Measurements from ENCODE around the gene PEX11B.

DNA sequence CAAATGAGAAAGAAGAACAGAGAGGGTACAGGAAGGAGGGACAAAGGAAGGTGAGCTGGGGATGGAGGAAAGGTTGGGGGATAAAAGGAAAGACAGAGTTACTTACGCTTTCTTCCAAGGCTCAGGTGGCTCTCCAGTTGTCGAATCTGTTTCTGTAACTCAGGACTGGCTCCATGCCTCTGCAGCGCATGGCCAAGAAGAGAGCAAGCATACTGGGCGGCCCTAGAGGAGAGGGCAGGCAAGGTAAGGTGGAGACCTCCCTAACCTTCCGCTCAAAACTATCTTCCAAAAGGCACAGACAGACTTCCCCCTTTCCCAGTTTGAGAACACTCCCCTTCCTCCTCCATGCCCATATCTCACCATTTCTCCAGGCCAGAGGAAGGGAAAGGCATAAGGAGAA lies 922 bp downstream of the PEX11B start:
- TF ChIP-seq, protein P1, sequence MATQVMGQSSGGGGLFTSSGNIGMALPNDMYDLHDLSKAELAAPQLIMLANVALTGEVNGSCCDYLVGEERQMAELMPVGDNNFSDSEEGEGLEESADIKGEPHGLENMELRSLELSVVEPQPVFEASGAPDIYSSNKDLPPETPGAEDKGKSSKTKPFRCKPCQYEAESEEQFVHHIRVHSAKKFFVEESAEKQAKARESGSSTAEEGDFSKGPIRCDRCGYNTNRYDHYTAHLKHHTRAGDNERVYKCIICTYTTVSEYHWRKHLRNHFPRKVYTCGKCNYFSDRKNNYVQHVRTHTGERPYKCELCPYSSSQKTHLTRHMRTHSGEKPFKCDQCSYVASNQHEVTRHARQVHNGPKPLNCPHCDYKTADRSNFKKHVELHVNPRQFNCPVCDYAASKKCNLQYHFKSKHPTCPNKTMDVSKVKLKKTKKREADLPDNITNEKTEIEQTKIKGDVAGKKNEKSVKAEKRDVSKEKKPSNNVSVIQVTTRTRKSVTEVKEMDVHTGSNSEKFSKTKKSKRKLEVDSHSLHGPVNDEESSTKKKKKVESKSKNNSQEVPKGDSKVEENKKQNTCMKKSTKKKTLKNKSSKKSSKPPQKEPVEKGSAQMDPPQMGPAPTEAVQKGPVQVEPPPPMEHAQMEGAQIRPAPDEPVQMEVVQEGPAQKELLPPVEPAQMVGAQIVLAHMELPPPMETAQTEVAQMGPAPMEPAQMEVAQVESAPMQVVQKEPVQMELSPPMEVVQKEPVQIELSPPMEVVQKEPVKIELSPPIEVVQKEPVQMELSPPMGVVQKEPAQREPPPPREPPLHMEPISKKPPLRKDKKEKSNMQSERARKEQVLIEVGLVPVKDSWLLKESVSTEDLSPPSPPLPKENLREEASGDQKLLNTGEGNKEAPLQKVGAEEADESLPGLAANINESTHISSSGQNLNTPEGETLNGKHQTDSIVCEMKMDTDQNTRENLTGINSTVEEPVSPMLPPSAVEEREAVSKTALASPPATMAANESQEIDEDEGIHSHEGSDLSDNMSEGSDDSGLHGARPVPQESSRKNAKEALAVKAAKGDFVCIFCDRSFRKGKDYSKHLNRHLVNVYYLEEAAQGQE (tag by site-specific recombination; IDR thresholded peaks at IDR 0.05), result no peak
- TF ChIP-seq, protein P2, sequence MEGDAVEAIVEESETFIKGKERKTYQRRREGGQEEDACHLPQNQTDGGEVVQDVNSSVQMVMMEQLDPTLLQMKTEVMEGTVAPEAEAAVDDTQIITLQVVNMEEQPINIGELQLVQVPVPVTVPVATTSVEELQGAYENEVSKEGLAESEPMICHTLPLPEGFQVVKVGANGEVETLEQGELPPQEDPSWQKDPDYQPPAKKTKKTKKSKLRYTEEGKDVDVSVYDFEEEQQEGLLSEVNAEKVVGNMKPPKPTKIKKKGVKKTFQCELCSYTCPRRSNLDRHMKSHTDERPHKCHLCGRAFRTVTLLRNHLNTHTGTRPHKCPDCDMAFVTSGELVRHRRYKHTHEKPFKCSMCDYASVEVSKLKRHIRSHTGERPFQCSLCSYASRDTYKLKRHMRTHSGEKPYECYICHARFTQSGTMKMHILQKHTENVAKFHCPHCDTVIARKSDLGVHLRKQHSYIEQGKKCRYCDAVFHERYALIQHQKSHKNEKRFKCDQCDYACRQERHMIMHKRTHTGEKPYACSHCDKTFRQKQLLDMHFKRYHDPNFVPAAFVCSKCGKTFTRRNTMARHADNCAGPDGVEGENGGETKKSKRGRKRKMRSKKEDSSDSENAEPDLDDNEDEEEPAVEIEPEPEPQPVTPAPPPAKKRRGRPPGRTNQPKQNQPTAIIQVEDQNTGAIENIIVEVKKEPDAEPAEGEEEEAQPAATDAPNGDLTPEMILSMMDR (tag by site-specific recombination; IDR thresholded peaks at IDR 0.05), result no peak
- TF ChIP-seq, protein P3, sequence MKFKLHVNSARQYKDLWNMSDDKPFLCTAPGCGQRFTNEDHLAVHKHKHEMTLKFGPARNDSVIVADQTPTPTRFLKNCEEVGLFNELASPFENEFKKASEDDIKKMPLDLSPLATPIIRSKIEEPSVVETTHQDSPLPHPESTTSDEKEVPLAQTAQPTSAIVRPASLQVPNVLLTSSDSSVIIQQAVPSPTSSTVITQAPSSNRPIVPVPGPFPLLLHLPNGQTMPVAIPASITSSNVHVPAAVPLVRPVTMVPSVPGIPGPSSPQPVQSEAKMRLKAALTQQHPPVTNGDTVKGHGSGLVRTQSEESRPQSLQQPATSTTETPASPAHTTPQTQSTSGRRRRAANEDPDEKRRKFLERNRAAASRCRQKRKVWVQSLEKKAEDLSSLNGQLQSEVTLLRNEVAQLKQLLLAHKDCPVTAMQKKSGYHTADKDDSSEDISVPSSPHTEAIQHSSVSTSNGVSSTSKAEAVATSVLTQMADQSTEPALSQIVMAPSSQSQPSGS (tag by site-specific recombination; IDR thresholded peaks at IDR 0.05; ENCODE audit: low read depth), result no peak
- no peak for TF ChIP-seq MEIS1 (CRISPR knock-in tag; IDR thresholded peaks at IDR 0.05; ENCODE audit: borderline replicate concordance)
- TF ChIP-seq, protein P4, sequence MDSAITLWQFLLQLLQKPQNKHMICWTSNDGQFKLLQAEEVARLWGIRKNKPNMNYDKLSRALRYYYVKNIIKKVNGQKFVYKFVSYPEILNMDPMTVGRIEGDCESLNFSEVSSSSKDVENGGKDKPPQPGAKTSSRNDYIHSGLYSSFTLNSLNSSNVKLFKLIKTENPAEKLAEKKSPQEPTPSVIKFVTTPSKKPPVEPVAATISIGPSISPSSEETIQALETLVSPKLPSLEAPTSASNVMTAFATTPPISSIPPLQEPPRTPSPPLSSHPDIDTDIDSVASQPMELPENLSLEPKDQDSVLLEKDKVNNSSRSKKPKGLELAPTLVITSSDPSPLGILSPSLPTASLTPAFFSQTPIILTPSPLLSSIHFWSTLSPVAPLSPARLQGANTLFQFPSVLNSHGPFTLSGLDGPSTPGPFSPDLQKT (IDR thresholded peaks at IDR 0.05; ENCODE audit: borderline replicate concordance, low read depth, low read length), result no peak
- no peak for TF ChIP-seq ZNF785 (tag by site-specific recombination; IDR thresholded peaks at IDR 0.05)
- TF ChIP-seq, protein P5, sequence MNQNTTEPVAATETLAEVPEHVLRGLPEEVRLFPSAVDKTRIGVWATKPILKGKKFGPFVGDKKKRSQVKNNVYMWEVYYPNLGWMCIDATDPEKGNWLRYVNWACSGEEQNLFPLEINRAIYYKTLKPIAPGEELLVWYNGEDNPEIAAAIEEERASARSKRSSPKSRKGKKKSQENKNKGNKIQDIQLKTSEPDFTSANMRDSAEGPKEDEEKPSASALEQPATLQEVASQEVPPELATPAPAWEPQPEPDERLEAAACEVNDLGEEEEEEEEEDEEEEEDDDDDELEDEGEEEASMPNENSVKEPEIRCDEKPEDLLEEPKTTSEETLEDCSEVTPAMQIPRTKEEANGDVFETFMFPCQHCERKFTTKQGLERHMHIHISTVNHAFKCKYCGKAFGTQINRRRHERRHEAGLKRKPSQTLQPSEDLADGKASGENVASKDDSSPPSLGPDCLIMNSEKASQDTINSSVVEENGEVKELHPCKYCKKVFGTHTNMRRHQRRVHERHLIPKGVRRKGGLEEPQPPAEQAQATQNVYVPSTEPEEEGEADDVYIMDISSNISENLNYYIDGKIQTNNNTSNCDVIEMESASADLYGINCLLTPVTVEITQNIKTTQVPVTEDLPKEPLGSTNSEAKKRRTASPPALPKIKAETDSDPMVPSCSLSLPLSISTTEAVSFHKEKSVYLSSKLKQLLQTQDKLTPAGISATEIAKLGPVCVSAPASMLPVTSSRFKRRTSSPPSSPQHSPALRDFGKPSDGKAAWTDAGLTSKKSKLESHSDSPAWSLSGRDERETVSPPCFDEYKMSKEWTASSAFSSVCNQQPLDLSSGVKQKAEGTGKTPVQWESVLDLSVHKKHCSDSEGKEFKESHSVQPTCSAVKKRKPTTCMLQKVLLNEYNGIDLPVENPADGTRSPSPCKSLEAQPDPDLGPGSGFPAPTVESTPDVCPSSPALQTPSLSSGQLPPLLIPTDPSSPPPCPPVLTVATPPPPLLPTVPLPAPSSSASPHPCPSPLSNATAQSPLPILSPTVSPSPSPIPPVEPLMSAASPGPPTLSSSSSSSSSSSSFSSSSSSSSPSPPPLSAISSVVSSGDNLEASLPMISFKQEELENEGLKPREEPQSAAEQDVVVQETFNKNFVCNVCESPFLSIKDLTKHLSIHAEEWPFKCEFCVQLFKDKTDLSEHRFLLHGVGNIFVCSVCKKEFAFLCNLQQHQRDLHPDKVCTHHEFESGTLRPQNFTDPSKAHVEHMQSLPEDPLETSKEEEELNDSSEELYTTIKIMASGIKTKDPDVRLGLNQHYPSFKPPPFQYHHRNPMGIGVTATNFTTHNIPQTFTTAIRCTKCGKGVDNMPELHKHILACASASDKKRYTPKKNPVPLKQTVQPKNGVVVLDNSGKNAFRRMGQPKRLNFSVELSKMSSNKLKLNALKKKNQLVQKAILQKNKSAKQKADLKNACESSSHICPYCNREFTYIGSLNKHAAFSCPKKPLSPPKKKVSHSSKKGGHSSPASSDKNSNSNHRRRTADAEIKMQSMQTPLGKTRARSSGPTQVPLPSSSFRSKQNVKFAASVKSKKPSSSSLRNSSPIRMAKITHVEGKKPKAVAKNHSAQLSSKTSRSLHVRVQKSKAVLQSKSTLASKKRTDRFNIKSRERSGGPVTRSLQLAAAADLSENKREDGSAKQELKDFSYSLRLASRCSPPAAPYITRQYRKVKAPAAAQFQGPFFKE (tag by site-specific recombination; IDR thresholded peaks at IDR 0.05; ENCODE audit: borderline replicate concordance), result no peak
- no peak for TF ChIP-seq ZNF202 (tag by site-specific recombination; IDR thresholded peaks at IDR 0.05; ENCODE audit: borderline replicate concordance)
- no peak for TF ChIP-seq ZNF776 (tag by site-specific recombination; IDR thresholded peaks at IDR 0.05; ENCODE audit: borderline replicate concordance)
- no peak for TF ChIP-seq ZNF19 (tag by site-specific recombination; IDR thresholded peaks at IDR 0.05; ENCODE audit: low read depth)
- no peak for TF ChIP-seq ZNF830 (tag by site-specific recombination; IDR thresholded peaks at IDR 0.05; ENCODE audit: low read depth)
- no peak for TF ChIP-seq ZNF146 (tag by site-specific recombination; IDR thresholded peaks at IDR 0.05)
- TF ChIP-seq YY1 (tag by site-specific recombination; IDR thresholded peaks at IDR 0.05), result no peak

Measured in HEK293 (cell line).